Measurements from ENCODE around the gene HNMT.
A peak's percentile ranks its signal among the peaks of the same experiment; 100 is the strongest.
"Not testable (repeated sequence)": the region's sequence is repeated elsewhere in the genome, so short reads cannot be mapped to it uniquely, and the experiment has no call there.

HNMT gene

DNA sequence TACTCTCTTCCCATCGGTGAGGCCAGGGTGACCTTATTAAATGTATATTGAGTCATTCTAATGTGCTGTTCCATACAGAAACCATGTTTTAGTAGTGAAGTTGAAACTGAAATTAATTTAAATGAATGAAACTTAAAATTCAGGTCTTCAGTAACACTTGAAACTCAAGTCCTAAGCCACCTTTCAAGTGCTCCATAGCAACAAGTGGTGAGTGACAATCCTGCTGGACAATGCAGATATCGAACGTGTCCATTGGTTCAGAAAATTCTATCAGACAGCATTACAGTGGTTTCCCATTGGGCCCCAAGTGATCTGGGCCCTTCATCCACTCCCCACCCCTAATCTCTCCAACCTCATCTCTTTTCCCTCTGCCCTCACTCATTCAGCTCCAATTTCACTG lies 48.7 kb downstream of the HNMT start:
- DNase-seq (ENCODE audit: low spot score): no peak

DNA sequence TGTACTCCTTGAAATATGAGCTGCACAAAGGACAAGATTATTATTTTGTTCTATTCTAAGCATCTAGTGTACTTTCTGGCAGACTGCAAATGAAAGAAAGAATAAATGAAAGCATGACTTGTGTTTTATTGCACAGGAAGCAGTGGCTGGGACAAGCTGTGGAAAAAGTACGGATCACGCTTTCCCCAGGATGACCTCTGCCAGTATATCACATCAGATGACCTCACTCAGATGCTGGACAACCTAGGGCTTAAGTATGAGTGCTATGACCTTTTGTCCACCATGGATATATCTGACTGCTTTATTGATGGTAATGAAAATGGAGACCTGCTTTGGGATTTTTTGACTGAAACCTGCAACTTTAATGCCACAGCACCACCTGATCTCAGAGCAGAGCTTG lies 49.4 kb downstream of the HNMT start:
- no peak for DNase-seq (ENCODE audit: low spot score)

DNA sequence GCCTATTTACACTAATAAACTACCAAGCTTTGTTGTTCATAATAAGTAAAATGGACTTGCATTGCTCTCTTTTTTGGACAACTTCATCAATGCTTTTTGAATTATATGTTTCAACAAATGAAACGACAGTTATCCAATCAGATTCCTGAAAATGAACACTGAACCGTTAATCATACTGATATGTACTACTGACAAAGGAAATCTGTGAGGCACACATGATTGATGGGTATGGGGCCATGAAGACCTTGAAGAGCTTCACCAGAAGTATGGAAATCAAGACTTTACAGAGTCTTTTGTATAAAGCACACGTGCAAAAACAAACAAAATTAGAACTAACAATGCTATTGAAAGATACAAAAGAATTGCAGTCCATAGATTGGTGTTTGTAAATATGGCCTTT lies 51.2 kb downstream of the HNMT start:
- no peak for DNase-seq (ENCODE audit: low spot score)

DNA sequence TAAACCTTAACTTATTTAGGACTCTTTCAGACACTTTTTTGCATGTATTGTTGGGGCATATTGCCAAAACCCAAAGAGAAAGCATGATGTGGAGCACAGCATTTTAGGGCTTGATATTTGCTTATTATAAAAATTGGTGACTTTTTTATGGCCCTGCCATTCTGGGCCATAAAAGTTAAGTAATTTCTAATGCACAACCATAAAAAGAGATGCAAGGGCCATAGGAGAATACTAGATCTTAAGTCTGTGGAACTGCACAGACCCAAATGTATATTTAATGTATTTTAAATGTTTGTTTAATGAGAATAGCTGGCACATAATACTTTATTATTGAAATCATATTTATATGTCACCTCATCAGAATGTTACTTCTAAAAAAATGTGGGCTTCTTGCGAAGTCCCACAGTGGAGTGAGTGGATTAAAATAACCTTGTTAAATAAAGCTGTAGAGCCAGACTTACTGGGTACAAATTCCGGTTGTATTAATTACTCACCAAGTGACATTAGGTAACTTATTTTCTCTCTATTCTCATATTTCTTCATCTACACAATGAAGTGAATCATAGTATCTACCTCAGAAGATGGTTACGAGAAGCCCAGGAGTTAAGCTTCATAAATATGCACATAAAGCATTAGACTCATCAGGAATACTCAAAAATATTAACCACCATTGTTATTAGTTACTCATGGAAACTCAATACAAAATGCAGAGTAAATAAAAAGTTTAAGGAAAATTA lies 52.2 kb downstream of the HNMT start:
- DNase-seq (ENCODE audit: low spot score): no peak

DNA sequence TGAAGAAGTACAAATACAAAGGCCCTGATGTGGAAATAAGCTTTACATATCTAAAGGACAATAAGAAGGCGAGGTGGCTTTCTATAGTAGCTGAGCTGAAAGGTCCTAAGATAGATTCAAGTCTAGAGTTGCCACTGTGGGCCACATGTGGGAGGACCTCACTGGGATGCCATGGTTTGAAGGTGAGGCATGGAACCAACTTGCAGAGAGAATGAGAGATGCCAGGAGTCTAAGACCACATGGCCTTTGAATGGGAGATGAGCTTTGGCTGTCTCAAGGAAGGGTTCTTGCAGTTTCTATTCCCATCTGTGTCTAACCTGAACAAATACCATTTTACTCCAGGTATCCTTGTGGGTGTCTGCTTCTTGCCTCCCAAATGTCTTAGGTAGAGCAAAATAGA lies 53.6 kb downstream of the HNMT start:
- DNase-seq (ENCODE audit: low spot score): no peak

DNA sequence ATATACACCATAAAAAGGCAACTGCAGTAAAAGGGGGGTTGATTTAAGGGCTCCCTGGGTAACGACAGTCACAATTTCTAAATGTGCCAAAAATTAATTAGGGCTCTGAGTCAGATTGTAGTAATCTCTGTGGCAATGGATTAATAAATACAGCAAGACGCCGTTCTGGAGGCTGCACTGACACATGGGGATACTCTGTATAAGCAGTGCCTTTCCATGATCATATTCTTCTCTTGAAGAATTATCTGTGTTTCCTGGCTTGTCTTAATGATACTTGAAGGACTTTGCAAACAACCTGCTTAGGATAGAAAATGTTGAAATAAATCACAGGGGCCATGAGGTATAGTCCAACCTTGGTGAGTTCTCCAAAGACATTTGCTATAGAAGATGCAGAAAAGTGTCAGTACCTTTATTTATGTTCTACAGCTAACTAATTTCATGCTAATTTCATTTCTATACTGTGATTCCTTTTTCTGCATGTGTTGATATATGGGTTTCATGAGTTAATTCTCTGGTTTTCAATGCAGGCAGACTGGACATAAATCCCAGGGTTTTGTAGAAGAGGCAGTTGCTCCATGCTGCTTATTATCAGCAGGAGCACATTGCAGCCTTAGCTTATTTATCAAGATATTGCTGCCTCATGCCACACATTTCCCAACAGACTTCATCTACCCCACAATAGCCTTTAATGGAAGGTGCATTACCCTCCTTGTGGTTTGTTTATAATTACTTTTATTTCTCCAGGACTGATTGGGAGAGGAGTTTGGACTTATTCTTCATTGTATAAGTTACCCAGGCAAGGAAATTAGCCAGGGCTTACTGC lies 54.8 kb downstream of the HNMT start:
- no peak for DNase-seq (ENCODE audit: low spot score)

DNA sequence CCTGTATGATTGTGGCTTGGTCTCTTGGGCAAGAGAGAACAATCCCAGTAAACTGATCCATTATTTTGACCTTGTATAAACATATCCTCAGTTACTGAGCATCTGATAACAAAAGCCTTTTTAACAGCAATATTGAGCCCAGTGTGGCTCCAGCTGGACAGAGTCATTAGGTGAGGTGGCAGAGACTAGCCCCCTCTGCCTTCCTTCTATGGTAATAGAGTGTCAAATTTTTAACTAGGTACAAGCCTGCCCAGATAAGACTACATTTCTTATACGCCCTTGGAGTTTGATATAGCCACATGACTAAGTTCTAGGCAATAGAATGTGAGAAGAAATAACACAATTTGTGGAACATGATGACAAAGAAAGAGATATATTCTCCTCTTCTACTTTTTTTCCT lies 56.2 kb downstream of the HNMT start:
- no peak for DNase-seq (ENCODE audit: low spot score)

DNA sequence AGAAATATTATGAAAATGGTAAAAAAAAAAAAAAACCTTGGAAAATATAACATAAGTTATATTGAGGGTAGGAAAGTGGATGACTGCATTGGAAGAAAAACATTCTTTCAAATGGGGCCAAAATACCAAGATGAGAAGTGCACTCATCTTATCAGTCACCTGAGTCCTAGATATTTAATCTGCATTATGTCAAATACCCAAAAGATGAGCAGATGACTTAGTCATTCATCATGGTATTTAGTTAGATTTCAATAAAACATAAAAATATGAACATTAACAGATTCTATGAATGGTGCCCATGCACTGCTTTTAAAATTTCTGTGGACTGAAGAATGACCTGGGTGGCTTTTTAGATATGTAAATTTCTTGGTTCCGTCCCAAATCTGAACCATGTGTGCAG lies 56.9 kb downstream of the HNMT start:
- DNase-seq (ENCODE audit: low spot score): no peak

DNA sequence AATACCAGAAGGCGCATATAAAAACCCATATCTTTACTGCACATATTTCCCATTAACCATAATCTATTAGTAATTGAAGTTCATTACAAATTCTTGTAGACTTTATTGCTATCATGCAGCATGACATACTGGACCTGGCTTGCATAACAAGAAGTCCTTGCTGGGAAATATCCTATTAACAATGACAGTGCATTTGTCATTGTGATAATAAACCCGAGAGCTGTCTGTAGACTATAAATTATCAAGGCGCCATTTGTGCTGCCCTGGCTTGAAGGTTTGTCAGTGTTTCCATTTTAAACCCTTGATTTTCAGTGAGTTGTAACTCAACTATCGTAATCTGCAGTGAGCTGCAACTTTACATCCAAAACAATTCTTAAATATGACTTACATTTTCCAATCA lies 59.0 kb downstream of the HNMT start:
- no peak for DNase-seq (ENCODE audit: low spot score)

DNA sequence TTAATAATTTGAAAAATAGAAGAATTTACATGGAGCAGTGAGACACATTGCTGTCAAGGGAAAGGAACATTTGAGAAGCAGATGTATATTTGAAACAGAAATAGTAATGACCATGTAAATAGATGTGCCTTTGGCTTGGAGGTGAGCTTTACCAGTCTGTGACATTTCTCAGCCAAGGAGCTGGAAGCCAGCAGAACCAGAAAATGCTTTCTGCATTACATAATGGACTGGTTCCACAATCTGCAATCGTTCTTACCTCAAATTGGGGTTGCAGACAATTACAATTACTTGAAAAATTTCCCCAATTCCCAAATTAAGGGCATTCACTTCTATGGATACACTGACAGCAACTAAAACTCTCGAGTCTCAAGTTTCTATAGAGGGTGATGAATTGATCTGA lies 59.7 kb downstream of the HNMT start:
- DNase-seq (ENCODE audit: low spot score): no peak

DNA sequence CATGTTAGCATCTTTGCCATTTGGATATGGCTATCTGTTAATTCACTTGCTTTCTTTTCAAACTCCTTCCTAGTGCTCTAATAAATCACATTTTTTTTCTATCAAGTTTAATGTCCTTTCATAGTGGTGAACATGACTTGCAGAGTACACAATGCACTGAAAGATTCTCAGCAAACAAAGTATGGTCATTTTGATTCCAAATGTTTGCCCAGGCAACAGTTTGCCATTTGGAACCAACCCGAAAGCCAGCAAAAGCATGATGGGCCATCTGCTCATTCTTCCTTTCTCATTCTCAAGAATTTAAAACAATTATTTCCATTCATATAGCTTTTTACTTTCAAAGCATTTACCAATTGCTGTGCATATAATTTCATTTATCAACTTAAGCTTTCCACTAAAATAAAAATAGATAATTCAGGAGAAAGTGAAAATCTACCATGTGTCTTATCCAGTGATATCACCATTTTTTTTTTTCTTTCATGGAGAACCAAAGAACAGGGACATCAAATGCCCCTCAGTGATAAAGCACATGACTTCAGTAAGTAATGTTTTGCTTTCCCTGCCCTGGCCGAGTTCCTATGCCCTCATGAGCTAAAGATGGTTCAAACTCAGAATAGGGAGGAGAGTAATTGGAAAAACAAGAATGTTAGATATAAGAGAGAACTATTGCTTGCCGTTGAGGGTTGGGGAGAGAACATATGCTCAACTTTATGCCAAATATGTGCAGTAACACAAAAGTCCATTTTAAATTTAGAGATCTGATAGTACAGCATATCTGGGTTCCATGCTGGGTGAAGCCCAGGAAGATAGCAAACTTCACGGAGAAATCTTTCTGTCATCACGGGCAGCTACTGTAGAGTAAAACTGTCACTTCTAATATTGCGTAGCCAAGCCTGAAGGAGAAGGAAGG lies 62.1 kb downstream of the HNMT start:
- DNase-seq (ENCODE audit: low spot score): no peak

DNA sequence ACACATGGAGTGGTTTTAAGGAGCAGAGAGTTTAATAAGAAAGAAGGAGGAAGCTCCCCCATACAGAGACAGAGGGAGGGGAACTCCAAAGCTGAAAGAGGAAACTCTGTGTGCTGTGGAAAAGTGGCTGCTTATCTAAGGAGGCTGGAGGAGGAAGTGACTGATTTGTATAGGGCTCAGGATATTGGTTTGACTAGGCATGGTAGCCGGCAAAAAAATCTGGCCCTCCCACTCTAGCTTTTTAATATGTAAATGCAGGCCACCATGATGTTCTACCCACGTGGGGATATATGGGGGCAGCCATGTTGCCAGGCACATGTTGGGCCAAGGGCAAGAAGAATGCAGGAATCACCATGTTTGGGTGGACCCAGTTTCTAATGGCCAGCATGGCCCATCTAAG lies 64.3 kb downstream of the HNMT start:
- peak; percentile 7 for DNase-seq (ENCODE audit: low spot score)

DNA sequence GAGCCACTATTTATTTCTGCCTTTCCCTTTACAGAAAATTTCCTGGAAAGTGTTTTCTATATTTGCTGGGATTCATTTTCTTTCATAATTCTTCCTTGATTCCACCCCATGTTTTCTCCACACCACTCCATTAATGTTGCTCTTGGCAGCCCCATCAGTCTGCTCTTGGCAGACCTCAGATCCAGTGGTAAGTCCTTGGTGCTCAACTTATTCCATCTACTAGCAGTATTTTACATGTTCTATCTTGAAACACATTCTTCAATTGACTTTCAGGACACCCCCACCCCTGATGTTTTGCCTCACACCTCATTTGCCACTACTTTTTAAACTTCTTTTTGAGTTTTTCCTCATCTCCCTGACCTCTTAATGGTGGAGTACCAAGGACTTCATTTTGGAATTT lies 65.0 kb downstream of the HNMT start:
- DNase-seq (ENCODE audit: low spot score): no peak

DNA sequence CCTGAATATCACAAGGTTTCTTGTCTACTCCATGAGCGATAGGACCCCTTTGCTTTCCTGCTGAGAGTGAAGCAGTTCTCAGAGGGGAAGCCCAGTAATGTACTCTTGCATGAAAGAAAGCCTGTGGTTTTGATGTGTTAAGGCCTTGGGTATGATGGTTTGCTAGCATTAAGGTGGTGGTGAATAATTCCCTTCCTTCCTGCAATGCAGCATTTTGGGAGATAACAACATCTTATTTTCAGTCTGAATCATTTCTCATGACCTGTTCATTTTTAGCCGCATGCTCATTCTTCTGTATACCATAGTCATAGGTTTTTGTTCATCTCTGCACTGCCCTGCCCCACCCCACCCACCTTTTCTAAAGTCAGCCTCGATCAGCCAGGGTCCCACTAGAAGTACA lies 66.2 kb downstream of the HNMT start:
- DNase-seq (ENCODE audit: low spot score): no peak

DNA sequence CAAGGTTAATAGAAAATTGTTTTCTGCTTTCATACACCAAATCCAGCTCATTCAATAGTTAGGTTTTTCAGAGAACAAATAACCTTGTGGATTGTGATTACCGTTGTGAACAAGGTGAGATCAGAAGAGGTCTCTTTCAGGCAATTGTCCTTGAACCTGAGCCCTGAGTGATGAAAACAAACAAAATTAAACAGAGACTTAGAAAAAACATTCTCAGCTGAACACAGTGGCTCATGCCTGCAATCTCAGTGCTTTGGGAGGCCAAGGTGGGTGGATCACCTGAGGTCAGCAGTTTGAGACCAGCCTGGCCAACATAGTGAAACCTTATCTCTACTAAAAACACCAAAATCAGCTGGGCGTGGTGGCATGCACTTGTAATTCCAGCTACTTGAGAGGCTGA lies 68.1 kb downstream of the HNMT start:
- no peak for DNase-seq (ENCODE audit: low spot score)

DNA sequence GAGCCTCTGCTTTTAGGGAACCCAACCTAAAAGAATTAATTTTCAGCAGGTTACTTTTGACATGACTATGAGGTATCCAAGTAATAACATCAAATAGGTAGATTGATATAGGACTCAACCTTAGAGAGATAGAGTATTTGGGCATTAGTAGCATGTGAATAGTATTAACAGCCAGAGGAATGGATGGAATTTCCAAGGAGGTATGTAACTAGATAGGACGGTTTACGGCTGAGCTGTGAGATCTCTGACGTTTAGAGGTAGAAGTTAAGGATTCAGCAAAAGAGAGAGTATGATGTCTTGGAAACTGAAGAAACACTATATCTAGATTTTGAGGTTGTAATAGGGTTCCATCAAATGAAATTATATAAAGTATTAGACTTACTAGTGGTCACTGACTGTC lies 70.3 kb downstream of the HNMT start:
- no peak for DNase-seq (ENCODE audit: low spot score)

DNA sequence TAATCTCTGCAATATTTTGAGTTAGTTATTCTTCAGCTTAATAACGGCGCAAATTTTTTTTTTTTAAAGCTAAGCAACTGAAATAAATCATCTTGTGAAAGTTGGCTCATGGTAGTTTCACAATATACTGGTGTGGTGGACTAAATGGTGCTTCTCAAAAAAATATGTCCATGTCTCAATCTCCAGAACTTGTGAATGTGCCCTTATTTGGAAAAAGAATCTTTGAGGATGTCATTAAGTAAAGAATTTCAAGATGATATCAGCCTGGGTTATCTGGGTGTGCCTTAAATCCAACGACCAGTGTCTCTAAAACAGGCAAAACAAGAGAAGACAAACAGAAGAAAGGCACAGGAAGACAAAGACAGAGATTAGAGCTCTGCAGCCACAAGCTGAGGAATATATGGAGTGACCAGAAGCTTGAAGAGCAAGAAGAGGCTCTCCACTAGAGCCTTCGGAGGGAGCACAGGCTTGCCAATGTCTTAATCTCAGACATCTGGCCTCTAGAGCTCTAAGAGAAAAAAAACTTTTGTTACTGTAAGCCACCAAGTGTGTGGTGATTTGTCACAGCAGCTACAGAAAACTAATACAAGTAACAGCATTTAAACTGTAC lies 71.4 kb downstream of the HNMT start:
- DNase-seq (ENCODE audit: low spot score): no peak

DNA sequence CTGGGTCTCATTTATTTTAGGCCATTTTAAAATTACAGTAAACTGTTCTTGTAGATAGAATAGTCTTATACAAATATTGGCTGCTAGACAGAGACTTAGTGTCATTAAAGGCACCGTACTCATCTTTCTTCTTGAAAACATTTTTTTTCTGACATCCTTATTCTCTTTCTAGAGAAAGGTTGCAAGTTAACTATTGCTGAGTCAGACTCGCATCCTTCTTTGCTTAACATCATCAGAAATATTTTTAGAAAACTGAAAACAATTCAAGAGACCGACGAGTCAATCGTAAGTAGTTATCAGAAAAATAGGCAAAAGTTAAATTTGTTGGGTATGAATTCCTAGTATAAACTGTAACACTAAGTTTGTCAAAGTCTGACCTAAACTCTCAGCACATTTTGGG lies 72.2 kb downstream of the HNMT start:
- no peak for DNase-seq (ENCODE audit: low spot score)

DNA sequence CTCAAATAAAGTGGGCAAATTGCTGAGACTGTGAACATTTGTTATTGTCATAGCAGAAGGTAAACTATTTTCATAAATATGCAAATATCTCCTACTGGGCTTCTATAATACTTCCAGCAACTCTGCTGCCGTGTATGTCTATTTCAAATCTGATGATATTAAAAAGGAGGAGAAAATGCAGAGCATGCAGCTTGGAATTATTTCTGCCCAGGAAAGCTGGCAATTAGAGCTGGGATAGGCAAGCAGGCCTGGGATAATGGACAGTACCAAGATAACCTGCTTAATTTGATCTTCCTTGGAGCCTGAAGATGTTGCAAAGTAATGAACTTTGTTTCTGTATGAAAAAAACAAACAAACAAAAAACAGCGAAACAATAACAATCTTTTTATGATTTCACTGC lies 72.8 kb downstream of the HNMT start:
- no peak for DNase-seq (ENCODE audit: low spot score)

DNA sequence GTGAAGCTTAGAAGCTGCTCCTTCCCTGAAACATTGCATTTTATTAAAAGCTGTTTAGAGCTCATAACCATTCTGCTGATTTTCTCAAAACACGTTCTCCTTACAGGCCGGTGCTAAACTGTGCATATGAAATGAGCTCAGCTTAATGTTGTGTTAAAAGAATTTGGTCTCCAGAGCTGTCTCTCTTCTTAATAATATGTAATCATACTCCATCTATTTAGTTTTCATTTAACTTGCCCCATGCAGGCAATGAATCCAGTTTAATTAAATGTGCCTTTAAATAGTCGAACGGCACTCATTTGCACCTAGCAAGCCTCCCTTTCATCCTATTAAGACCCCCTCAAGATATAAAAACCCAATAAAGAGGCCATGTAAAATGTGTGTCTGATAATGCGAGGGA lies 76.3 kb downstream of the HNMT start:
- DNase-seq (ENCODE audit: low spot score): no peak

DNA sequence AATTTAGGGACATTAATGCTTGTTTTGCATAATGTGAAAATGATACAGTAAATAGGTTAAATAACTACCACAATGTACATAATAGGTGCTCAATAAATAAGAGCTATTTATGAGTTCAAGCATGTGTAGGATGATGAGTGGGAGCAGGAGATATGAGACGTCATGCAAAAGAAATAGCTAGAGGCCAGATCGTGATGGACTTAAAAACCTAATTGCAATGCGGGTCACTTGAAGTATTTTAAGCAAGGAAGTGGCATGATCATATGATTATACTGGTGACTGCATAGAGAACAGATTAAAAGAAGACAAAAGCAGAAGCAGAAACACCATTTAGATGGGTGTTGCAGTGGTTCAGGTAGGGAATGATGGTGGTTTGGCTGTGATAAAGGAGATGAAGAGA lies 78.0 kb downstream of the HNMT start:
- DNase-seq (ENCODE audit: low spot score): no peak

DNA sequence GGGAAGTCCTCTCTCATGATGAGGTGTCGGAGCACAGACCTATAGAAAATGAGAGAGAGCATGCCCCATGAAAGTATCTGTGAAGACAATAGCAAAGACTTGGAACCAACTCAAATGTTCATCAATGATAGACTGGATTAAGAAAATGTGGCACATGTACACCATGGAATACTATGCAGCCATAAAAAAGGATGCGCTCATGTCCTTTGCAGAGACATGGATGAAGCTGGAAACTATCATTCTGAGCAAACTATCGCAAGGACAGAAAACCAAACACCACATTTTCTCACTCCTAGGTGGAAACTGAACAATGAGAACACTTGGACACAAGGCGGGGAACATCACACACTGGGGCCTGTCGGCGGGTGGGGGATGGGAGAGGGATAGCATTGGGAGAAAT lies 79.3 kb downstream of the HNMT start:
- DNase-seq (ENCODE audit: low spot score): not testable (repeated sequence)
